ENCODE data around the gene RLN2. TPM values are rescaled to one million over a fixed set of nuclear protein-coding genes. Genes with fewer than 3 reads are reported as not detected.

Gene RLN2
- total RNA-seq, 1 donor from 2014 or later = not detected

DNA sequence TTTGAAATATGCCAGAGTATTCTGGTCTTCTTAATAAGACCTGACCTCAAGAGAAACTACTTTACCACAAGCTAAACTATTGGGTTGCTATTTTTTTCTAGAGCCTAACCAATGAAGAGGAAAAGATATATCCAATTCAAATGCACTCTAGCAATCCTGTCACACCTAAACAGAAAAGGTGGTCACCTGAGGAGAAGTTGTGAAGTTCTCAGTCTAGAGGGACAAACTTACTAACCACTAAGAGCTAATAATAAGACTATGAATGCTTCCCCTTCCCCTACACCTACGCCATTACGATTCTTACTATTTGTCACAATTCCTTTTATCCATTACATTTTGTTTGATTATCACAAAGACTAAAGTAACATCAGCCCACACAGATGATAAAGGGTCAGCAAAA is 29.7 kb downstream of the RLN2 start:
- Histone ChIP-seq H3K36me3 (ENCODE audit: control insufficient read depth in 3 of 3, insufficient read depth in 3 of 3, low read length in 3 of 3) (no peaks in the 10 kb centered on the region), H3K9me3 (ENCODE audit: control insufficient read depth in 3 of 3, low read length in 3 of 3) (no peaks in the 10 kb centered on the region)

DNA sequence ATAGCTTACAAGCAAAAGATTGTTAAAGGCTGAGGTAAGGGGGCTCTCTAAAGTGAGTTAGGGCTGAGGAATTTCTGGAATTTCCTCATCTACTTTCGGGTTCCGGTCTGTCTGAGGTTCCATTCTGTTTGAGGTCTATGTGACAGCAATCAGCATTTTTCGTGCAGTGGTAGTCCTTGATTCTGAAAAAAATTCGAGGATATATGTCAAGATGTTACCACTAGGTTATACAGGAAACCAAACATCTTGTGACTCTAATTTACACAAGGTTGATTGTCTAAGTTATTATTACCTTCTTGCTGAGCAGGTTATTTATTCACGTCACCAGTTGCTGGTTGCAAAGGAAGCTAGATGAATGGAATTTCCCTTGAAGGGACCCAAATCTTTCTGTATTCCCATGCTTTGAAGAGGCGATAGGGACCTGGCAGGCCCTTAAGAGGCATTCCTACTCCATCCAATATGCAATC is 35.2 kb downstream of the RLN2 start:
- H3K4me1 ChIP-seq (ENCODE audit: control insufficient read depth in 3 of 3, insufficient read depth in 3 of 3, low read length in 3 of 3) = no peaks in the 10 kb centered on the region

More for the DNA sequence above, 29.7 kb downstream of the RLN2 start:
- Histone ChIP-seq H3K4me1 (ENCODE audit: control insufficient read depth in 3 of 3, insufficient read depth in 3 of 3, low read length in 3 of 3) (no peaks in the 10 kb centered on the region), H3K27me3 (ENCODE audit: control insufficient read depth in 3 of 3, insufficient read depth in 3 of 3, low read length in 3 of 3) (no peaks in the 10 kb centered on the region), H3K4me3 (ENCODE audit: low read length in 3 of 3) (no peak overlapping the region), H3K9ac (ENCODE audit: low read depth in 1 of 3, low read length in 3 of 3) (no peak overlapping the region), H3K27ac (ENCODE audit: low read depth, low read length) (no peak overlapping the region)

DNA sequence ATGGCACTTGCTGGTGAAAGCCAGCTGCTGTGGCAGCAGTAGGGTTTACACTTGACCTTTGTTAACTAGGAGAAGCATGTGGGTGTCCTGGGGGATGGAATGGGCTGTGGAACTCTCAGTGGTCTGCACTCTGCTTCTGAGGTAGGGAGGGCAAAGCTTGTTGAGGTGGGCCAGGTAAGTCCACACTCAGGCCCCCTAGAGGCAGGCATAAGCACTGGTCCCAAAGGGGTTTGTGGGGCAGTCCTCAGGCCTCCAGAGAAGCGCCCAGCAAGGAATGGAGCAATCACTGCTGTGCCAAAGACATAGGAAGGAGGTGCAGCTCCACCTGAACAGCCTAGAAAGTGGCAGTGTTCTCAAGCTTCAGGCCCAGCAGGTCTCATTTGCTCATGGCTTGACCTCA is 38.6 kb downstream of the RLN2 start:
- Histone ChIP-seq H3K9ac (ENCODE audit: low read depth in 1 of 3, low read length in 3 of 3) (no peak overlapping the region), H3K4me3 (ENCODE audit: low read length in 3 of 3) (no peak overlapping the region), H3K27ac (ENCODE audit: low read depth, low read length) (no peak overlapping the region), H3K36me3 (ENCODE audit: control insufficient read depth in 3 of 3, insufficient read depth in 3 of 3, low read length in 3 of 3) (no peaks in the 10 kb centered on the region), H3K4me1 (ENCODE audit: control insufficient read depth in 3 of 3, insufficient read depth in 3 of 3, low read length in 3 of 3) (no peaks in the 10 kb centered on the region), H3K27me3 (ENCODE audit: control insufficient read depth in 3 of 3, insufficient read depth in 3 of 3, low read length in 3 of 3) (no peaks in the 10 kb centered on the region), H3K9me3 (ENCODE audit: control insufficient read depth in 3 of 3, low read length in 3 of 3) (no peaks in the 10 kb centered on the region)

More for the DNA sequence above, 35.2 kb downstream of the RLN2 start:
- Histone ChIP-seq H3K9ac (ENCODE audit: low read depth in 1 of 3, low read length in 3 of 3) (no peak overlapping the region), H3K27me3 (ENCODE audit: control insufficient read depth in 3 of 3, insufficient read depth in 3 of 3, low read length in 3 of 3) (no peaks in the 10 kb centered on the region), H3K27ac (ENCODE audit: low read depth, low read length) (no peak overlapping the region), H3K36me3 (ENCODE audit: control insufficient read depth in 3 of 3, insufficient read depth in 3 of 3, low read length in 3 of 3) (no peaks in the 10 kb centered on the region), H3K9me3 (ENCODE audit: control insufficient read depth in 3 of 3, low read length in 3 of 3) (no peaks in the 10 kb centered on the region), H3K4me3 (ENCODE audit: low read length in 3 of 3) (no peak overlapping the region)

DNA sequence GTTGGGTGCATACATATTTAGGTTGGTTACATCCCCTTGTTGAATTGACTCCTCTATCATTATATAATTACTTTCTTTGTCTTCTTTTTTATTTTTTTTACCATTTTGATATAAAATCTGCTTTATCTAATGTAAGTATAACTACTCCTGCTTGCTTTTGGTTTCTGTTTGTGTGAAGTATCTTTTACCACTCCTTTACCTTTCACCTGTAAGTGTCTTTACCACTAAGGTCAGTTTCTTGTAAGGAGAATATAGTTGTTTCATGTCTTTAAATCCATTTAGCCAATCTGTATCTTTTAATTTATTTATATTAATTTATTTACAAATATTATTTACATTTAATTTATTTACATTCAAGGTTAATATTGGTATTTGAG is 40.3 kb downstream of the RLN2 start:
- no peaks in the 10 kb centered on the region for H3K27me3 ChIP-seq (ENCODE audit: control insufficient read depth in 3 of 3, insufficient read depth in 3 of 3, low read length in 3 of 3)
- H3K36me3 ChIP-seq (ENCODE audit: control insufficient read depth in 3 of 3, insufficient read depth in 3 of 3, low read length in 3 of 3) = no peaks in the 10 kb centered on the region
- no peak overlapping the region for H3K4me3 ChIP-seq (ENCODE audit: low read length in 3 of 3)
- H3K9me3 ChIP-seq (ENCODE audit: control insufficient read depth in 3 of 3, low read length in 3 of 3) = no peaks in the 10 kb centered on the region
- no peaks in the 10 kb centered on the region for H3K4me1 ChIP-seq (ENCODE audit: control insufficient read depth in 3 of 3, insufficient read depth in 3 of 3, low read length in 3 of 3)
- no peak overlapping the region for H3K27ac ChIP-seq (ENCODE audit: low read depth, low read length)
- H3K9ac ChIP-seq (ENCODE audit: low read depth in 1 of 3, low read length in 3 of 3) = no peak overlapping the region

GRCh38 chr9:5263351-5264218 is 40.9 kb downstream of the RLN2 start:
- no peaks in the 10 kb centered on the region for H3K27me3 ChIP-seq (ENCODE audit: control insufficient read depth in 3 of 3, insufficient read depth in 3 of 3, low read length in 3 of 3)
- H3K4me1 ChIP-seq (ENCODE audit: control insufficient read depth in 3 of 3, insufficient read depth in 3 of 3, low read length in 3 of 3) = no peaks in the 10 kb centered on the region
- H3K9me3 ChIP-seq (ENCODE audit: control insufficient read depth in 3 of 3, low read length in 3 of 3) = no peaks in the 10 kb centered on the region
- no peak overlapping the region for H3K9ac ChIP-seq (ENCODE audit: low read depth in 1 of 3, low read length in 3 of 3)
- no peak overlapping the region for H3K27ac ChIP-seq (ENCODE audit: low read depth, low read length)
- no peak overlapping the region for H3K4me3 ChIP-seq (ENCODE audit: low read length in 3 of 3)
- no peaks in the 10 kb centered on the region for H3K36me3 ChIP-seq (ENCODE audit: control insufficient read depth in 3 of 3, insufficient read depth in 3 of 3, low read length in 3 of 3)

Small RNA genes within 50 kb of the gene (small RNA-seq; reads per million reads assigned to genes)
- gene HMGN2P31 = not detected

Other genes with a start within 250 kb of the RLN2 start
- not detected for gene INSL6, start 119.1 kb downstream of the RLN2 start, total RNA-seq
- gene INSL4, start 73.3 kb downstream of the RLN2 start, total RNA-seq = not detected
- gene RLN1, start 35.2 kb upstream of the RLN2 start, total RNA-seq = 1.0 TPM
- 15.1 TPM for gene PLGRKT, start 133.2 kb upstream of the RLN2 start, total RNA-seq
- 0.52 TPM for gene CD274, start 145.8 kb upstream of the RLN2 start, total RNA-seq
- 3.7 TPM for gene PDCD1LG2, start 205.8 kb upstream of the RLN2 start, total RNA-seq

Measured in skeletal muscle tissue (tissue), 5 donors.